ENCODE measurements around the gene CDKN1B. TPM values are rescaled to one million over a fixed set of nuclear protein-coding genes. Genes with fewer than 3 reads are reported as not detected.
A peak's percentile ranks its signal among the peaks of the same experiment; 100 is the strongest.

CDKN1B gene
- total and polyA plus RNA-seq, 2 of the 13 experiments (the other 11 are each of a cell fraction or from before 2014, with no cell fraction given), result 20.1 to 37.2 TPM

DNA sequence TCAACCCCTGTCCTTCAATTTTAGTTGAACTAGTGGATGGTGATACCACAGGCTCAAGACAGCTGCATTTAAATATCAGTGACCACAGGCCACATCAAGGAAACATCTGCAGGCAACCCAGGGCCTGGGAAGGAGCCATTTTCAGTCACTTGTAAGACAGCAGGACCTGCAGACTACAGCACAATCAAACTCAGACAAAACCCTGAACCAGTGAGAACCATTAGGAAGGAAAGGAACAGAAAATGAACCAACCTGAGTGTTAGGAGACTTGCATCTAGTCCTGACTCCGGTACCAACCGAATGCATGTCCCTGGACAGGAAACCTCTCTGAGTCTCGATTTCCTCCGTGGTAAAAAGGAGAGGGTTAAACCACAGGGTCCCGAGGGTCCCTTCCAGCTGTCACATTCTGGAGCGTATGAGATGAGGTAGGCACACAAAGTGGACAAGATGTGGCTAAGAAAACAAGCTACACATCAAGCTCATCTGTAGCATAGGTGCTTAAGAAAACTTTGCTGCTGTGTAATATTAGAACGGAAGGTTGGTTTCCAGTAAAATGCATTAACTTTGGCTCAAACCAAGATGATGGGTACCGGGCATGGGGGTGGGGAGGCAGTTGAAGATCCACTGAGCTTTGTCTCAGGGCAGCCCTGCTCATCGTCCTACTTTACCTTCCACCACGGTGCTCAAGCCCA, 1.6 kb upstream of the CDKN1B start (continued):
- TF ChIP-seq, protein P1, sequence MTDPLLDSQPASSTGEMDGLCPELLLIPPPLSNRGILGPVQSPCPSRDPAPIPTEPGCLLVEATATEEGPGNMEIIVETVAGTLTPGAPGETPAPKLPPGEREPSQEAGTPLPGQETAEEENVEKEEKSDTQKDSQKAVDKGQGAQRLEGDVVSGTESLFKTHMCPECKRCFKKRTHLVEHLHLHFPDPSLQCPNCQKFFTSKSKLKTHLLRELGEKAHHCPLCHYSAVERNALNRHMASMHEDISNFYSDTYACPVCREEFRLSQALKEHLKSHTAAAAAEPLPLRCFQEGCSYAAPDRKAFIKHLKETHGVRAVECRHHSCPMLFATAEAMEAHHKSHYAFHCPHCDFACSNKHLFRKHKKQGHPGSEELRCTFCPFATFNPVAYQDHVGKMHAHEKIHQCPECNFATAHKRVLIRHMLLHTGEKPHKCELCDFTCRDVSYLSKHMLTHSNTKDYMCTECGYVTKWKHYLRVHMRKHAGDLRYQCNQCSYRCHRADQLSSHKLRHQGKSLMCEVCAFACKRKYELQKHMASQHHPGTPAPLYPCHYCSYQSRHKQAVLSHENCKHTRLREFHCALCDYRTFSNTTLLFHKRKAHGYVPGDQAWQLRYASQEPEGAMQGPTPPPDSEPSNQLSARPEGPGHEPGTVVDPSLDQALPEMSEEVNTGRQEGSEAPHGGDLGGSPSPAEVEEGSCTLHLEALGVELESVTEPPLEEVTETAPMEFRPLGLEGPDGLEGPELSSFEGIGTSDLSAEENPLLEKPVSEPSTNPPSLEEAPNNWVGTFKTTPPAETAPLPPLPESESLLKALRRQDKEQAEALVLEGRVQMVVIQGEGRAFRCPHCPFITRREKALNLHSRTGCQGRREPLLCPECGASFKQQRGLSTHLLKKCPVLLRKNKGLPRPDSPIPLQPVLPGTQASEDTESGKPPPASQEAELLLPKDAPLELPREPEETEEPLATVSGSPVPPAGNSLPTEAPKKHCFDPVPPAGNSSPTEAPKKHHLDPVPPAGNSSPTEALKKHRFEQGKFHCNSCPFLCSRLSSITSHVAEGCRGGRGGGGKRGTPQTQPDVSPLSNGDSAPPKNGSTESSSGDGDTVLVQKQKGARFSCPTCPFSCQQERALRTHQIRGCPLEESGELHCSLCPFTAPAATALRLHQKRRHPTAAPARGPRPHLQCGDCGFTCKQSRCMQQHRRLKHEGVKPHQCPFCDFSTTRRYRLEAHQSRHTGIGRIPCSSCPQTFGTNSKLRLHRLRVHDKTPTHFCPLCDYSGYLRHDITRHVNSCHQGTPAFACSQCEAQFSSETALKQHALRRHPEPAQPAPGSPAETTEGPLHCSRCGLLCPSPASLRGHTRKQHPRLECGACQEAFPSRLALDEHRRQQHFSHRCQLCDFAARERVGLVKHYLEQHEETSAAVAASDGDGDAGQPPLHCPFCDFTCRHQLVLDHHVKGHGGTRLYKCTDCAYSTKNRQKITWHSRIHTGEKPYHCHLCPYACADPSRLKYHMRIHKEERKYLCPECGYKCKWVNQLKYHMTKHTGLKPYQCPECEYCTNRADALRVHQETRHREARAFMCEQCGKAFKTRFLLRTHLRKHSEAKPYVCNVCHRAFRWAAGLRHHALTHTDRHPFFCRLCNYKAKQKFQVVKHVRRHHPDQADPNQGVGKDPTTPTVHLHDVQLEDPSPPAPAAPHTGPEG (CRISPR knock-in tag; IDR thresholded peaks at IDR 0.05), result no peak
- TF ChIP-seq SMYD3 (CRISPR knock-in tag; IDR thresholded peaks at IDR 0.05) (no peak), KDM5B (CRISPR knock-in tag; IDR thresholded peaks at IDR 0.05; ENCODE audit: borderline replicate concordance) (0 out of 2 replicates have a peak, but pooled peaks have one; percentile 14), ZBTB7A (CRISPR knock-in tag; IDR thresholded peaks at IDR 0.05) (peak; percentile 69; the same call in 1 of the 2 replicates), SALL2 (CRISPR knock-in tag; IDR thresholded peaks at IDR 0.05) (no peak; the same call in 1 of the 2 replicates), PHF20 (CRISPR knock-in tag; IDR thresholded peaks at IDR 0.05) (0 out of 2 replicates have a peak, but pooled peaks have one; percentile 26), ERF (CRISPR knock-in tag; IDR thresholded peaks at IDR 0.05) (no peak), ZNF546 (CRISPR knock-in tag; conservative IDR thresholded peaks at IDR 0.05) (no peak), ZNF747 (CRISPR knock-in tag; IDR thresholded peaks at IDR 0.05; ENCODE audit: borderline replicate concordance) (0 out of 2 replicates have a peak, but pooled peaks have one; percentile 28), ZNF652 (CRISPR knock-in tag; IDR thresholded peaks at IDR 0.05; ENCODE audit: borderline replicate concordance, low read depth) (peak; percentile 58; the same call in 1 of the 2 replicates), PHF8 (CRISPR knock-in tag; IDR thresholded peaks at IDR 0.05) (peak; percentile 10; the same call in 1 of the 2 replicates), HDAC1 (CRISPR knock-in tag; IDR thresholded peaks at IDR 0.05) (0 out of 2 replicates have a peak, but pooled peaks have one; percentile 19), SAFB2 (CRISPR knock-in tag; IDR thresholded peaks at IDR 0.05; ENCODE audit: borderline replicate concordance, low read depth) (no peak), ZNF672 (CRISPR knock-in tag; IDR thresholded peaks at IDR 0.05) (no peak), SIN3A (IDR thresholded peaks at IDR 0.05; ENCODE audit: borderline replicate concordance, low read depth, low read length) (no peak)
- TF ChIP-seq, protein P2, sequence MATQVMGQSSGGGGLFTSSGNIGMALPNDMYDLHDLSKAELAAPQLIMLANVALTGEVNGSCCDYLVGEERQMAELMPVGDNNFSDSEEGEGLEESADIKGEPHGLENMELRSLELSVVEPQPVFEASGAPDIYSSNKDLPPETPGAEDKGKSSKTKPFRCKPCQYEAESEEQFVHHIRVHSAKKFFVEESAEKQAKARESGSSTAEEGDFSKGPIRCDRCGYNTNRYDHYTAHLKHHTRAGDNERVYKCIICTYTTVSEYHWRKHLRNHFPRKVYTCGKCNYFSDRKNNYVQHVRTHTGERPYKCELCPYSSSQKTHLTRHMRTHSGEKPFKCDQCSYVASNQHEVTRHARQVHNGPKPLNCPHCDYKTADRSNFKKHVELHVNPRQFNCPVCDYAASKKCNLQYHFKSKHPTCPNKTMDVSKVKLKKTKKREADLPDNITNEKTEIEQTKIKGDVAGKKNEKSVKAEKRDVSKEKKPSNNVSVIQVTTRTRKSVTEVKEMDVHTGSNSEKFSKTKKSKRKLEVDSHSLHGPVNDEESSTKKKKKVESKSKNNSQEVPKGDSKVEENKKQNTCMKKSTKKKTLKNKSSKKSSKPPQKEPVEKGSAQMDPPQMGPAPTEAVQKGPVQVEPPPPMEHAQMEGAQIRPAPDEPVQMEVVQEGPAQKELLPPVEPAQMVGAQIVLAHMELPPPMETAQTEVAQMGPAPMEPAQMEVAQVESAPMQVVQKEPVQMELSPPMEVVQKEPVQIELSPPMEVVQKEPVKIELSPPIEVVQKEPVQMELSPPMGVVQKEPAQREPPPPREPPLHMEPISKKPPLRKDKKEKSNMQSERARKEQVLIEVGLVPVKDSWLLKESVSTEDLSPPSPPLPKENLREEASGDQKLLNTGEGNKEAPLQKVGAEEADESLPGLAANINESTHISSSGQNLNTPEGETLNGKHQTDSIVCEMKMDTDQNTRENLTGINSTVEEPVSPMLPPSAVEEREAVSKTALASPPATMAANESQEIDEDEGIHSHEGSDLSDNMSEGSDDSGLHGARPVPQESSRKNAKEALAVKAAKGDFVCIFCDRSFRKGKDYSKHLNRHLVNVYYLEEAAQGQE (IDR thresholded peaks at IDR 0.05; ENCODE audit: borderline replicate concordance in 1 of 2, low read depth in 1 of 2, low read length in 2 of 2), result 0 out of 4 replicates have a peak, but pooled peaks of 1 of the 2 experiments have one; percentile 6
- TF ChIP-seq, protein P3, sequence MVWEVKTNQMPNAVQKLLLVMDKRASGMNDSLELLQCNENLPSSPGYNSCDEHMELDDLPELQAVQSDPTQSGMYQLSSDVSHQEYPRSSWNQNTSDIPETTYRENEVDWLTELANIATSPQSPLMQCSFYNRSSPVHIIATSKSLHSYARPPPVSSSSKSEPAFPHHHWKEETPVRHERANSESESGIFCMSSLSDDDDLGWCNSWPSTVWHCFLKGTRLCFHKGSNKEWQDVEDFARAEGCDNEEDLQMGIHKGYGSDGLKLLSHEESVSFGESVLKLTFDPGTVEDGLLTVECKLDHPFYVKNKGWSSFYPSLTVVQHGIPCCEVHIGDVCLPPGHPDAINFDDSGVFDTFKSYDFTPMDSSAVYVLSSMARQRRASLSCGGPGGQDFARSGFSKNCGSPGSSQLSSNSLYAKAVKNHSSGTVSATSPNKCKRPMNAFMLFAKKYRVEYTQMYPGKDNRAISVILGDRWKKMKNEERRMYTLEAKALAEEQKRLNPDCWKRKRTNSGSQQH (CRISPR knock-in tag; IDR thresholded peaks at IDR 0.05; ENCODE audit: low read depth), result 0 out of 2 replicates have a peak, but pooled peaks have one; percentile 41
- TF ChIP-seq, protein P4, sequence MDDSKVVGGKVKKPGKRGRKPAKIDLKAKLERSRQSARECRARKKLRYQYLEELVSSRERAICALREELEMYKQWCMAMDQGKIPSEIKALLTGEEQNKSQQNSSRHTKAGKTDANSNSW (CRISPR knock-in tag; IDR thresholded peaks at IDR 0.05; ENCODE audit: borderline replicate concordance), result no peak
